SH-SY5Y (cell line): ENCODE data around the gene SORBS2.

Experiments used
- GATA2 ChIP-seq: IDR thresholded peaks from 2 replicates; pipeline ENCODE4 v1.6.1; 2011; ENCODE audit warnings: mild to moderate bottlenecking, low read depth, low read length
- GATA3 ChIP-seq: IDR thresholded peaks from 2 replicates; pipeline ENCODE4 v1.6.1; 2011; ENCODE audit warnings: low read depth, mild to moderate bottlenecking, low read length, moderate library complexity

- no peak for TF ChIP-seq GATA3
- no peak for TF ChIP-seq GATA2
These were observed 41.8 kb upstream of the SORBS2 start for GRCh38 chr4:185853841-185854240.
